ENCODE measurements around the gene SLC2A9. TPM values are rescaled to one million over a fixed set of nuclear protein-coding genes. Genes with fewer than 3 reads are reported as not detected.

SLC2A9 gene
- total and polyA plus RNA-seq, 2 of the 4 experiments (the other 2 are of a cell fraction) = 0.72 to 2.1 TPM

Small RNA genes within 50 kb of the gene (microRNA-seq; reads per million reads assigned to microRNA genes)
- gene RNA5SP154 (ENCODE audit: insufficient read depth, insufficient read length) = not detected

Small RNA genes within 50 kb of the gene (small RNA-seq; reads per million reads assigned to genes)
- gene RNA5SP154 = 0 reads per million in 5 experiments

Other genes starting within 250 kb of the SLC2A9 start
- gene DRD5, start 239.9 kb downstream of the SLC2A9 start, total RNA-seq (2012; rRNA removed) = not detected in 2 replicates
- gene DRD5, start 239.9 kb downstream of the SLC2A9 start, polyA plus RNA-seq (2012; rRNA removed) = not detected in 2 replicates
- 782 and 992 TPM in 2 replicates for gene WDR1, start 95.3 kb upstream of the SLC2A9 start, total RNA-seq (2012; rRNA removed)
- gene WDR1, start 95.3 kb upstream of the SLC2A9 start, polyA plus RNA-seq (2012; rRNA removed) = 725 and 739 TPM in 2 replicates